ENCODE measurements around the gene ZBTB20.

- TF ChIP-seq CTCF (IDR thresholded peaks at IDR 0.05) (no peak), POLR2A (IDR thresholded peaks at IDR 0.05) (no peak)
These were observed 419.7 kb downstream of the ZBTB20 start for GRCh38 chr3:114727373-114727772.

All from right lobe of liver (tissue), 4 donors.